Tracheal epithelial cell (primary cell): ENCODE results near the gene RXFP4. TPM values are rescaled to one million over a fixed set of nuclear protein-coding genes. Genes with fewer than 3 reads are reported as not detected.

Source experiments
- total RNA-seq: library from RNA; depleted of rRNA; stranded (reverse); fragments of >200 nt; gene quantifications from 2 replicates; pipeline ENCODE4 v1.2.1, GENCODE V29; 2014

Gene RXFP4, protein sequence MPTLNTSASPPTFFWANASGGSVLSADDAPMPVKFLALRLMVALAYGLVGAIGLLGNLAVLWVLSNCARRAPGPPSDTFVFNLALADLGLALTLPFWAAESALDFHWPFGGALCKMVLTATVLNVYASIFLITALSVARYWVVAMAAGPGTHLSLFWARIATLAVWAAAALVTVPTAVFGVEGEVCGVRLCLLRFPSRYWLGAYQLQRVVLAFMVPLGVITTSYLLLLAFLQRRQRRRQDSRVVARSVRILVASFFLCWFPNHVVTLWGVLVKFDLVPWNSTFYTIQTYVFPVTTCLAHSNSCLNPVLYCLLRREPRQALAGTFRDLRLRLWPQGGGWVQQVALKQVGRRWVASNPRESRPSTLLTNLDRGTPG
- 0.24 TPM in 1 of 2 replicates, not detected in the other for total RNA-seq

DNA sequence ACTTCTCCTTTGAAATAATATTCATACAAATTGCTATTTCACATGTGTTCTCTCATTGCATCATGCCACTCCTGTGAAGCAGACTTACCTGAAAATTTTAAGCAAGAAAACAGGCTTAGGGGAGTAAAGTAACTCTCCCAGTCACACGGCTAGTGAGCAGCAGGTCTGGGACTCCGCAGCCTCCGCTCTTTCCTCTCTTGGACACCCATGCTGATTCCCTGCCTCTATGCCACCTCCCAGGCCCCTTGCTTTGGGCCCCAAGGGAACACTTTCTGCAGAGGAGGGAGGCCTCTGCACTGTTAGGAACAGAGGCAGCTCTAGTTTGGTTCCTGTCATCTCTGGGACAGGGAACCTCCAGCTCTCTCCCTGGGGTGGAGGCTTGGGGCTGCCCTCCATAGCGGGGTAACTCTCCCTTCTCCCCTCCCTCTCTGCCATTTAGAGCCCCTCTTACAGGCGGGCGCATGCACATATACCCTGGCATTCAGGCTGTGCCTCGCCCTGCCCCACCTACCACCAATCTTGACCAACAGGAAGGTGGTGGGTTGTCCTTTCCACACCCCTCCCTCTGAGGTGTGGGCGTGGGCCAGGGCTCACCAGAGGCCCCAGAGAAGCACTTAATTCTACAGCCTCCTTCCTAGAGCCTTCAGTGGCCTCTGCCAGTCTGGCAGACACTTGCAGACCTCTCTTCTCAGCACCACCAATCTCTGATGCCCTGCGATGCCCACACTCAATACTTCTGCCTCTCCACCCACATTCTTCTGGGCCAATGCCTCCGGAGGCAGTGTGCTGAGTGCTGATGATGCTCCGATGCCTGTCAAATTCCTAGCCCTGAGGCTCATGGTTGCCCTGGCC, at the start of gene RXFP4:
Gene RXFP4 (plus strand): TSS at position 646 of the 852 bp plus-strand sequence. CDS start 72 bp downstream, at position 718.

DNA sequence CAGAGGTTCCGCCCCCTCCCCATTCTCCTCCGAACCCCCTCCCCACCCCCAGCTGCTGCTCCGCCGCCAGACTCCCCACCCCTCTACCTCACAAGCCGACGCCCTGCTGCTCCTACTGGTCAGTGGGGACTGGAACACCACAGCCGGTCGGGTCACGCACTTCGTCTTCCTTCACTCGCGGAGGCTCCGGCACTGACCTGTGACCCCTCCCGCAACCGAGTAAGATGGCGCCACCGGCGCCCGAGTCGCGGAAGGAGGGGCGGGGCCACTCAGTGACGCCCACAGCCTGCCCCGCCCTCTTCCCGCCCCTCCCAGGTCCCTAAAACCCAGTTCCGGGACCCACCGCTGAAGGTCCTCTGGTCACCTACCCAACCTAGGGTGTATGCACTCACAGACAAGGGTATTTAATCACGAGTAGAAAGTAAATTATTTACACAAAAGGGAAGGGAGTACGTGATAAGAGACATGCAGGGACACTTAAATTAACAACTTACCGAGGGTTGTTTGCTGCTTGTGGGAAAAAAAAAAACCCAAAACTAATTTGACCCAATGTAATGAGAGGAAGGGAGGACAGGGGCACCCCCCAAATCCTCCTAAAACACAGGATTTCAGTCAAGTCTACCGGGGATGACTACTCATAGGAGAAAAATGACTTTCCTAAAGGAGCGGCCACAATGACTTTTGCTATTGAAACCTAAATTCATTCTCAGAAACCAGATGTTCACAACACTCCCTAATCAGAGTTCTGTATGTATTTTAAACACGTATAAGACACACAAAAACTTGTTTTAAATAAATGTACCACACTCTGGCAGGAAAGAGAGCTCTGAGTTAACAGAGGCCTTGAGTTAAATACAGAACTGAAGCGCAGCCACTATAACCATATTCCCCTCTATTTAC, 30.0 kb upstream of the RXFP4 start, which contains the start of gene RIT1:
Gene RIT1 (minus strand): TSS at position 194 of the 900 bp plus-strand sequence. CDS start 588 bp downstream, outside the sequence.

DNA sequence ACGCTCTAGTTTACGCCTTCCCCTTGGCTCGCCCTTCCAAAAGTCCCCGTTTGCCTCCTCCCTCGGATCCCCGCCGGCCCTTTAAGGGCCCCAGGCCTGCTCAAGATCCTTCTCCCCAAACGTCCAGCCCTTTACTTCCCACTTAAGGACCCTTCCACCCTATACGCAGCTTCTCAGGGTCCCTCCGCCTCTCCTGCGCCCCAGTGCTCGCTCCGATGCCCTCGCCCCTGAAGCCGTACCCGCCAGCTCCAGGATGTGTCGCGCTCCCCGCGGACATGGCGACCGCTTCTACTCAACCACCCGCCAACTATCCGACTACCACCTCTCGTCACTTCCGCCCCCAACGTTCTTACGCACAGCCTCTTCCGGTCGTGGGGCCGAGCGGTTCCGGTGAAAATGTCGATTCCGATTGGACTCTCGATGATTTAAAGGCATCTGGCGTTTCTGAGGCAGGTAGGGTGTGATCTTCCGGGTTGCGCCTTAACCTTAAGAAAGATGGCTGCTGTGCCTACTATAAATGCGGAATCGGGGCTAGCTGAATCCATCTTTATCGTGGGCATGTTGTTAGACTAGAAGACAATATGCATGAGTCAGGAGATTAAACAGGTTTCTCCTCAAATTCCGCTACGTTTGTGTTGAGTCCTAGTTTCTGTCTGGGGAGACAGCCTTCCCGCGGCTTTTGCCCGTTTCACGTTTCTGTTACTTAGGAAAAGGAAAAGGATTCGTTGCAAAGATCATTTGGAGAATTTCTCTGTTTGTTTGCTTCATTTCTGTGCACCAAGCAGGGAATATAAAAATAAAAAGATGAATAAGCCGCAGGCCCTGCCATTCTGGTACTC, 7.1 kb upstream of the RXFP4 start, which contains the start of gene KHDC4:
Gene KHDC4 (minus strand): TSS at position 317 of the 839 bp plus-strand sequence. CDS start 40 bp downstream, at position 277.

DNA sequence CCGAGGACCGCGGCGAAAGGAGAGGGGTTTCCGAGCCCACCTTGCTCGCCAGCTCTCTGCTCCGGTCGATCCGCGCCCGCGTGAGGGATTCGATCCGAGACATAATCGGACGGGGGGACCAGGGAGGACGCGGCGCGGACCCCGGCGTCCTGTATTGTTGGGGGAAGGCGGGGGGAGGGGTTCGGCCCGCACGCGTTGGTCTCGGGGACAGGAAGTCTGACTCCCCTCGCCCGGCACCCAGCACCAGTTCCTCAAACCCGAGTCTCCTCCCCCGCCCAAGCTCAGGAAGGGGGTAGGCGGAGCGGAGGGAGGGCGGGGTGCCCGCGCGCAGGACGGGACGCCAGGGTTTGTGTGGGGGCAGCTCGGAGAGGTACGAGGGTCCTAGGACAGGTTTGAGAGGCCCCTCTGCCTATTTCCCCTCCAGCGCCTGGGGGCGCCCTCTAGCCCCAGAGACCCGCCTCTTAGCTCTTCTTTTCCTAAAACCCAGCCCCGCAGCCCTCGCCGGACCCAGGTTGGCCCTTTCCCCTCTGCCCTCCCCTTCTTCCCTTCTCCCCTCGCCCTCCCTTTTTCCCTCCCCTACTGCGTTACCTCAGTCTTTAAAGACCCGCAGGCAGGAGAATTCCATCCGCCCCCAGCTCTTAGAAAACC, 37.0 kb downstream of the RXFP4 start, which contains the start of gene ARHGEF2:
Gene ARHGEF2 (minus strand): TSS at position 223 of the 648 bp plus-strand sequence. CDS start 120 bp downstream, at position 103.

Other genes starting within 250 kb of the RXFP4 start
- 16.0 and 17.4 TPM in 2 replicates for gene GON4L, start 84.4 kb upstream of the RXFP4 start, total RNA-seq
- 0.21 and 3.4 TPM in 2 replicates for gene SYT11, start 82.1 kb upstream of the RXFP4 start, total RNA-seq
- gene RIT1, start 30.3 kb upstream of the RXFP4 start, total RNA-seq, result 35.0 and 35.2 TPM in 2 replicates
- 12.3 and 23.9 TPM in 2 replicates for gene KHDC4, start 7.2 kb upstream of the RXFP4 start, total RNA-seq
- 55.6 and 76.6 TPM in 2 replicates for gene ARHGEF2, start 36.9 kb downstream of the RXFP4 start, total RNA-seq
- 326 and 576 TPM in 2 replicates for gene SSR2, start 79.3 kb downstream of the RXFP4 start, total RNA-seq
- 17.6 and 18.3 TPM in 2 replicates for gene UBQLN4, start 112.2 kb downstream of the RXFP4 start, total RNA-seq
- gene LAMTOR2, start 113.1 kb downstream of the RXFP4 start, total RNA-seq, result 48.4 and 74.9 TPM in 2 replicates
- 52.2 and 69.4 TPM in 2 replicates for gene RAB25, start 119.5 kb downstream of the RXFP4 start, total RNA-seq
- 1.9 and 6.5 TPM in 2 replicates for gene MEX3A, start 140.8 kb downstream of the RXFP4 start, total RNA-seq
- 687 and 701 TPM in 2 replicates for gene LMNA, start 173.1 kb downstream of the RXFP4 start, total RNA-seq
- 3.4 TPM in 2 replicates for gene SEMA4A, start 211.9 kb downstream of the RXFP4 start, total RNA-seq